Mesothelial cell of epicardium (in vitro differentiated cells): ENCODE results near the gene DXO. TPM values are rescaled to one million over a fixed set of nuclear protein-coding genes. Genes with fewer than 3 reads are reported as not detected.

ENCODE experiments used
- DNase-seq, 2 experiments: peaks; one replicate each; pipeline ENCODE4 v3.0.0; 2021; ENCODE audit warnings: low spot score in 2 of 2; ENCODE audit not compliant: unreplicated experiment in 2 of 2
- H3K27ac Mint-ChIP-seq: 2 replicates; pipeline ENCODE4 v1.8.0; 2021; ENCODE audit warnings: mixed read lengths
- H3K27me3 Mint-ChIP-seq: 2 replicates; pipeline ENCODE4 v1.8.0; 2021; ENCODE audit warnings: low read depth, mixed read lengths
- H3K36me3 Mint-ChIP-seq: 2 replicates; pipeline ENCODE4 v1.8.0; 2021; ENCODE audit warnings: mixed read lengths
- H3K4me1 Mint-ChIP-seq: 2 replicates; pipeline ENCODE4 v1.8.0; 2021; ENCODE audit warnings: mixed read lengths
- H3K4me3 Mint-ChIP-seq: 2 replicates; pipeline ENCODE4 v1.8.0; 2021; ENCODE audit warnings: mild to moderate bottlenecking, moderate library complexity, mixed read lengths
- H3K9me3 Mint-ChIP-seq: 2 replicates; pipeline ENCODE4 v1.8.0; 2021; ENCODE audit warnings: mixed read lengths
- total RNA-seq: library from RNA; stranded (reverse); gene quantifications from 3 replicates; pipeline ENCODE4 v1.2.1, GENCODE V29; 2021
- TF ChIP-seq, protein P1 (sequence below): fragments of 200-600 bp; sonication (generic); IDR thresholded peaks from one replicate; pipeline ENCODE4 v1.5.0; 2021; ENCODE audit warnings: antibody characterized with exemption; ENCODE audit not compliant: unreplicated experiment

Gene DXO
- total RNA-seq, 1 donor from 2014 or later, result 28.1 TPM

DNA sequence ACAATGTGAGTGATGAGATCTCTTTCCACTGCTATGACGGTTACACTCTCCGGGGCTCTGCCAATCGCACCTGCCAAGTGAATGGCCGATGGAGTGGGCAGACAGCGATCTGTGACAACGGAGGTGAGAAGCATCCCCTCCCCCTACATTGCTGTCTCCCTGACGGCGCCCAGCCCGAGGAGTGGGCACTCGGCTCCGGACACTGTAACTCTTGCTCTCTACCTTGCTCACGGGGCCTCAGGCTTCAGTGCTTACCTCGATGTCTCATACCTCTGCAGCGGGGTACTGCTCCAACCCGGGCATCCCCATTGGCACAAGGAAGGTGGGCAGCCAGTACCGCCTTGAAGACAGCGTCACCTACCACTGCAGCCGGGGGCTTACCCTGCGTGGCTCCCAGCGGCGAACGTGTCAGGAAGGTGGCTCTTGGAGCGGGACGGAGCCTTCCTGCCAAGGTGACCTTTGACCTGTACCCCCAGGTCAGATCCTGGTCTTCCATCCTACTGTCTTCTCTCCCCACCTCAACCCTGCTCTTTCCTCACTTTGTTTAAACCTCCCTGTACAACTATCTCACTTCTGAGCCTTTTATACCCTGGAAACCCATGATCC lies 24.8 kb downstream of the DXO start:
- no peaks in the 10 kb centered on the region for H3K4me1 Mint-ChIP-seq
- H3K27me3 Mint-ChIP-seq, result peaks cover 51% of the 10 kb centered on the region
- TF ChIP-seq, protein P1, sequence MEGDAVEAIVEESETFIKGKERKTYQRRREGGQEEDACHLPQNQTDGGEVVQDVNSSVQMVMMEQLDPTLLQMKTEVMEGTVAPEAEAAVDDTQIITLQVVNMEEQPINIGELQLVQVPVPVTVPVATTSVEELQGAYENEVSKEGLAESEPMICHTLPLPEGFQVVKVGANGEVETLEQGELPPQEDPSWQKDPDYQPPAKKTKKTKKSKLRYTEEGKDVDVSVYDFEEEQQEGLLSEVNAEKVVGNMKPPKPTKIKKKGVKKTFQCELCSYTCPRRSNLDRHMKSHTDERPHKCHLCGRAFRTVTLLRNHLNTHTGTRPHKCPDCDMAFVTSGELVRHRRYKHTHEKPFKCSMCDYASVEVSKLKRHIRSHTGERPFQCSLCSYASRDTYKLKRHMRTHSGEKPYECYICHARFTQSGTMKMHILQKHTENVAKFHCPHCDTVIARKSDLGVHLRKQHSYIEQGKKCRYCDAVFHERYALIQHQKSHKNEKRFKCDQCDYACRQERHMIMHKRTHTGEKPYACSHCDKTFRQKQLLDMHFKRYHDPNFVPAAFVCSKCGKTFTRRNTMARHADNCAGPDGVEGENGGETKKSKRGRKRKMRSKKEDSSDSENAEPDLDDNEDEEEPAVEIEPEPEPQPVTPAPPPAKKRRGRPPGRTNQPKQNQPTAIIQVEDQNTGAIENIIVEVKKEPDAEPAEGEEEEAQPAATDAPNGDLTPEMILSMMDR, result no peak
- no peak overlapping the region for H3K4me3 Mint-ChIP-seq
- H3K27ac Mint-ChIP-seq, result no peak overlapping the region
- H3K9me3 Mint-ChIP-seq, result no peaks in the 10 kb centered on the region
- DNase-seq, result no peak
- no peaks in the 10 kb centered on the region for H3K36me3 Mint-ChIP-seq

GRCh38 chr6:31946370-31946885 lies 25.5 kb downstream of the DXO start:
- TF ChIP-seq, protein P1, result no peak
- Mint-ChIP-seq H3K4me3 (no peak overlapping the region), H3K9me3 (no peaks in the 10 kb centered on the region), H3K27me3 (peaks cover 53% of the 10 kb centered on the region), H3K4me1 (no peaks in the 10 kb centered on the region), H3K36me3 (no peaks in the 10 kb centered on the region), H3K27ac (no peak overlapping the region)
- DNase-seq, result no peak

GRCh38 chr6:31945507-31946369 lies 26.2 kb downstream of the DXO start, which contains the start of gene CFB:
TSS of gene CFB (plus strand) at chr6:31946095. CDS start at chr6:31946222, 127 bp downstream.
- TF ChIP-seq, protein P1, result no peak
- Mint-ChIP-seq H3K27me3 (peaks cover 53% of the 10 kb centered on the region), H3K27ac (no peak within 1 kb of the TSS), H3K4me1 (no peaks in the 10 kb centered on the region), H3K36me3 (no peaks in the 10 kb centered on the region), H3K9me3 (no peaks in the 10 kb centered on the region), H3K4me3 (no peak within 1 kb of the TSS)
- no peak for DNase-seq

DNA sequence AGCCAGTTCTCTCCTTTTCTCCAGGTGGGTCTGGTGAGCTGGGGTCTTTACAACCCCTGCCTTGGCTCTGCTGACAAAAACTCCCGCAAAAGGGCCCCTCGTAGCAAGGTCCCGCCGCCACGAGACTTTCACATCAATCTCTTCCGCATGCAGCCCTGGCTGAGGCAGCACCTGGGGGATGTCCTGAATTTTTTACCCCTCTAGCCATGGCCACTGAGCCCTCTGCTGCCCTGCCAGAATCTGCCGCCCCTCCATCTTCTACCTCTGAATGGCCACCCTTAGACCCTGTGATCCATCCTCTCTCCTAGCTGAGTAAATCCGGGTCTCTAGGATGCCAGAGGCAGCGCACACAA lies 26.8 kb downstream of the DXO start:
- peaks cover 53% of the 10 kb centered on the region for H3K27me3 Mint-ChIP-seq
- TF ChIP-seq, protein P1, result no peak
- H3K4me1 Mint-ChIP-seq, result no peaks in the 10 kb centered on the region
- no peak for DNase-seq
- H3K36me3 Mint-ChIP-seq, result no peaks in the 10 kb centered on the region
- H3K9me3 Mint-ChIP-seq, result no peaks in the 10 kb centered on the region
- no peak overlapping the region for H3K4me3 Mint-ChIP-seq
- H3K27ac Mint-ChIP-seq, result no peak overlapping the region

- Mint-ChIP-seq H3K27me3 (peaks cover 53% of the 10 kb centered on the region), H3K36me3 (no peaks in the 10 kb centered on the region), H3K9me3 (no peaks in the 10 kb centered on the region), H3K27ac (no peak overlapping the region), H3K4me1 (no peaks in the 10 kb centered on the region), H3K4me3 (no peak overlapping the region)
- TF ChIP-seq, protein P1, result no peak
- DNase-seq, result no peak
Measured at GRCh38 chr6:31943742-31944141, 28.2 kb downstream of the DXO start.
